HepG2 (cell line): ENCODE measurements around the gene RHBDL1. TPM values are rescaled to one million over a fixed set of nuclear protein-coding genes. Genes with fewer than 3 reads are reported as not detected.

Source experiments
- ATF4 ChIP-seq, 2 experiments: fragments of 450-650 bp in 1 of 2; sonication (generic) in 1 of 2; formaldehyde crosslinking; IDR thresholded peaks; 2 replicates each; pipeline versions ENCODE4 v1.5.0 to v1.8.0; 2020 to 2022; ENCODE audit warnings: mild to moderate bottlenecking in 1 of 2, missing genetic modification reagents in 1 of 2
- DR1 ChIP-seq: sonication (generic); formaldehyde crosslinking; IDR thresholded peaks from 2 replicates; pipeline ENCODE4 v1.8.0; 2021; ENCODE audit warnings: mild to moderate bottlenecking, missing genetic modification reagents, inconsistent platforms
- ISL2 ChIP-seq: sonication (generic); formaldehyde crosslinking; IDR thresholded peaks from 2 replicates; pipeline ENCODE4 v1.5.0; 2020; ENCODE audit warnings: missing genetic modification reagents
- RBAK ChIP-seq: sonication (generic); formaldehyde crosslinking; IDR thresholded peaks from 2 replicates; pipeline ENCODE4 v1.5.1; 2020; ENCODE audit warnings: mild to moderate bottlenecking, missing genetic modification reagents
- SALL1 ChIP-seq: sonication (generic); formaldehyde crosslinking; IDR thresholded peaks from 2 replicates; pipeline ENCODE4 v1.8.0; 2022; ENCODE audit warnings: mild to moderate bottlenecking, missing genetic modification reagents
- THAP9 ChIP-seq: sonication (generic); formaldehyde crosslinking; IDR thresholded peaks from 2 replicates; pipeline ENCODE4; 2020; ENCODE audit warnings: missing genetic modification reagents, mild to moderate bottlenecking, borderline replicate concordance
- ZBTB2 ChIP-seq: sonication (generic); formaldehyde crosslinking; IDR thresholded peaks from 2 replicates; pipeline ENCODE4 v1.8.0; 2022; ENCODE audit warnings: low read depth, missing genetic modification reagents
- ZBTB43 ChIP-seq: sonication (generic); formaldehyde crosslinking; conservative IDR thresholded peaks from 2 replicates; pipeline ENCODE4 v1.4.0; 2020; ENCODE audit warnings: missing genetic modification reagents
- ZFX ChIP-seq: sonication (generic); formaldehyde crosslinking; IDR thresholded peaks from 2 replicates; pipeline ENCODE4 v1.4.0; 2020; ENCODE audit warnings: mild to moderate bottlenecking, low read depth, missing genetic modification reagents, moderate library complexity
- ZNF292 ChIP-seq: sonication (generic); formaldehyde crosslinking; IDR thresholded peaks from 2 replicates; pipeline ENCODE4 v1.8.1; 2022; ENCODE audit warnings: mild to moderate bottlenecking, low read depth, missing genetic modification reagents, borderline replicate concordance
- ZNF513 ChIP-seq: sonication (generic); formaldehyde crosslinking; conservative IDR thresholded peaks from 2 replicates; pipeline ENCODE4 v1.5.0; 2020; ENCODE audit warnings: missing genetic modification reagents
- ZNF710 ChIP-seq: sonication (generic); formaldehyde crosslinking; IDR thresholded peaks from 2 replicates; pipeline ENCODE4 v1.5.0; 2020; ENCODE audit warnings: mild to moderate bottlenecking, missing genetic modification reagents, borderline replicate concordance
- ZNF713 ChIP-seq: sonication (generic); formaldehyde crosslinking; IDR thresholded peaks from 2 replicates; pipeline ENCODE4 v1.4.0; 2020; ENCODE audit warnings: mild to moderate bottlenecking, missing genetic modification reagents
- ZNF720 ChIP-seq: sonication (generic); formaldehyde crosslinking; IDR thresholded peaks from 2 replicates; pipeline ENCODE4 v1.4.0; 2020; ENCODE audit warnings: missing genetic modification reagents
- polyA plus RNA-seq, 8 experiments: library from polyadenylated mRNA; depleted of rRNA in 3 of 8; stranded (reverse) in 7 of 8; unstranded in 1 of 8; fragments of >200 nt; fragmentation: Illumina TruSeq in 4 of 8; extraction: Trizol in 4 of 8; gene quantifications; 2 replicates each; pipeline versions ENCODE4 v1.2.1 to v1.2.3, GENCODE V29; 2011 to 2016; ENCODE audit warnings: low read depth in 4 of 8, missing spikeins in 1 of 8, mixed read lengths in 1 of 8; ENCODE audit not compliant: insufficient read depth in 1 of 8
- total RNA-seq, 5 experiments: library from RNA; depleted of rRNA; stranded (reverse); fragments of >200 nt; fragmentation: Illumina TruSeq; extraction: Trizol; gene quantifications; 2 replicates each; pipeline ENCODE4 v1.2.3, GENCODE V29; 2016; ENCODE audit warnings: low read depth in 1 of 5
- TF ChIP-seq, protein P1 (sequence below): sonication (generic); formaldehyde crosslinking; IDR thresholded peaks from 2 replicates; pipeline ENCODE4 v1.5.0; 2020; ENCODE audit warnings: missing genetic modification reagents

Gene RHBDL1
- total and polyA plus RNA-seq, 2 of the 13 experiments (the other 11 are each of a cell fraction or from before 2014, with no cell fraction given), result 1.8 to 3.8 TPM

GRCh38 chr16:641326-642188 lies 33.9 kb upstream of the RHBDL1 start, which contains the start of gene MCRIP2 (continued):
- TF ChIP-seq ZNF292, result no peak
- TF ChIP-seq ZFX (CRISPR knock-in tag), result peak; percentile 79
- no peak for TF ChIP-seq RBAK
- peak; percentile 64; the same call in 1 of the 2 replicates for TF ChIP-seq DR1 (CRISPR knock-in tag)
- TF ChIP-seq ZNF513 (CRISPR knock-in tag), result no peak
- TF ChIP-seq ISL2, result 0 out of 2 replicates have a peak, but pooled peaks have one; percentile 17
- peak; percentile 98 for TF ChIP-seq THAP9 (CRISPR knock-in tag)
- peak; percentile 54; the same call in 1 of the 2 replicates for TF ChIP-seq ZNF713 (CRISPR knock-in tag)
- TF ChIP-seq SALL1 (CRISPR knock-in tag), result peak; percentile 58; the same call in 1 of the 2 replicates
- TF ChIP-seq ZNF720 (CRISPR knock-in tag), result no peak
- peak in 1 of 2 experiments; percentile 58; a peak in 2 of 4 replicates for TF ChIP-seq ATF4 (CRISPR knock-in tag; IDR thresholded peaks at IDR 0.05)
- peak; percentile 42; the same call in 1 of the 2 replicates for TF ChIP-seq ZNF710 (CRISPR knock-in tag)
- peak; percentile 68; the same call in 1 of the 2 replicates for TF ChIP-seq ZBTB43 (CRISPR knock-in tag)
- TF ChIP-seq, protein P1, sequence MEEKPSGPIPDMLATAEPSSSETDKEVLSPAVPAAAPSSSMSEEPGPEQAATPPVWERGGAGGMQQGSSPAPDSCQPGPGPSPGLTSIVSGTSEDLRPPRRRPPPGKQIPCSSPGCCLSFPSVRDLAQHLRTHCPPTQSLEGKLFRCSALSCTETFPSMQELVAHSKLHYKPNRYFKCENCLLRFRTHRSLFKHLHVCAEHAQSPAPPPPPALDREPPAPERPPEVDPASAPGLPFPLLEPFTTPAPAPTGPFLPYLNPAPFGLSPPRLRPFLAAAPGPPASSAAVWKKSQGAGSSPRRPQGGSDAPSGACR, result peak; percentile 45; the same call in 1 of the 2 replicates
- TF ChIP-seq ZBTB2, result peak; percentile 85
